IMR-90 (cell line): ENCODE results near the gene MFNG. TPM values are rescaled to one million over a fixed set of nuclear protein-coding genes. Genes with fewer than 3 reads are reported as not detected.

ENCODE experiments used
- ATAC-seq: fragments of 200-7000 bp; cut with Tn5 transposase; 2 replicates; pipeline ENCODE4 v1.9.1; 2020; ENCODE audit warnings: low read depth, mild to moderate bottlenecking, moderate library complexity
- BruUV-seq: library from RNA; stranded (reverse); fragments of 400-500 nt; replicated peaks from 2 replicates; lab custom pipeline; 2021; lab: Mats Ljungman, UMichigan
- CTCF ChIA-PET: fragments of 300-600 bp; formaldehyde crosslinking; extraction: SDS; loops from one replicate; lab custom pipeline; 2021; ENCODE audit warnings: antibody characterized with exemption; lab: Yijun Ruan, JAX
- POLR2A ChIA-PET: fragments of 300-600 bp; sonication (Branson Sonifier 250); formaldehyde crosslinking; loops from one replicate; lab custom pipeline; 2022; ENCODE audit warnings: antibody characterized with exemption; ENCODE audit not compliant: unreplicated experiment; lab: Charles Lee
- DNase-seq: peaks from one replicate; pipeline ENCODE4 v3.0.0; 2013
- H2AFZ ChIP-seq: replicated peaks from 2 replicates; pipeline ENCODE3; 2013; ENCODE audit warnings: low read length, mild to moderate bottlenecking; ENCODE audit not compliant: poor library complexity
- H2AK5ac ChIP-seq: 2 replicates; pipeline ENCODE4 v1.6.1; 2013; ENCODE audit warnings: low read depth, low read length, inconsistent platforms
- H2AK9ac ChIP-seq: replicated peaks from 2 replicates; pipeline ENCODE3; 2013; ENCODE audit warnings: mild to moderate bottlenecking, low read depth, low read length, moderate library complexity; ENCODE audit not compliant: poor library complexity
- H2BK120ac ChIP-seq: 2 replicates; pipeline ENCODE4 v1.6.1; 2013; ENCODE audit warnings: low read depth, low read length, inconsistent platforms
- H2BK15ac ChIP-seq: 3 replicates; pipeline ENCODE4 v1.6.1; 2013; ENCODE audit warnings: low read depth, low read length, inconsistent platforms
- H2BK20ac ChIP-seq: 2 replicates; pipeline ENCODE4 v1.6.1; 2013; ENCODE audit warnings: low read depth, mild to moderate bottlenecking, inconsistent platforms, low read length, moderate library complexity
- H2BK5ac ChIP-seq: 2 replicates; pipeline ENCODE4 v1.6.1; 2013; ENCODE audit warnings: mild to moderate bottlenecking, low read depth, low read length, inconsistent platforms; ENCODE audit not compliant: poor library complexity, severe bottlenecking
- H3K14ac ChIP-seq: replicated peaks from 2 replicates; pipeline ENCODE4 v1.6.1; 2013; ENCODE audit warnings: low read depth, low read length, inconsistent platforms
- H3K18ac ChIP-seq: 2 replicates; pipeline ENCODE4 v1.6.1; 2013; ENCODE audit warnings: low read depth, low read length, control low read depth
- H3K23ac ChIP-seq: 2 replicates; pipeline ENCODE4 v1.6.1; 2013; ENCODE audit warnings: low read depth, low read length, inconsistent platforms
- H3K27ac ChIP-seq: 2 replicates; pipeline ENCODE4 v1.5.1; 2013; ENCODE audit warnings: mild to moderate bottlenecking, control low read depth, low read length; ENCODE audit not compliant: insufficient read depth
- H3K27me3 ChIP-seq: 2 replicates; pipeline ENCODE4 v1.6.1; 2013; ENCODE audit warnings: low read length; ENCODE audit not compliant: control insufficient read depth, insufficient read depth
- H3K36me3 ChIP-seq: 2 replicates; pipeline ENCODE4 v1.6.1; 2013; ENCODE audit warnings: low read length, mixed read lengths; ENCODE audit not compliant: control insufficient read depth, insufficient read depth
- H3K4ac ChIP-seq: 2 replicates; pipeline ENCODE4 v1.6.1; 2013; ENCODE audit warnings: low read depth, low read length, inconsistent platforms
- H3K4me1 ChIP-seq: 2 replicates; pipeline ENCODE4 v1.6.1; 2013; ENCODE audit warnings: low read length, mixed read lengths; ENCODE audit not compliant: control insufficient read depth, insufficient read depth
- H3K4me2 ChIP-seq: 2 replicates; pipeline ENCODE4 v1.6.1; 2013; ENCODE audit warnings: low read depth, mild to moderate bottlenecking, control low read depth, low read length, moderate library complexity
- H3K4me3 ChIP-seq: 2 replicates; pipeline ENCODE4 v1.5.1; 2013; ENCODE audit warnings: low read depth, mild to moderate bottlenecking, control low read depth, low read length, moderate library complexity; ENCODE audit not compliant: insufficient read depth
- H3K56ac ChIP-seq: 2 replicates; pipeline ENCODE4 v1.6.1; 2013; ENCODE audit warnings: low read length, inconsistent platforms; ENCODE audit not compliant: insufficient read depth; ENCODE audit errors: extremely low read depth
- H3K79me1 ChIP-seq, 2 experiments: 2 replicates each; pipeline ENCODE4 v1.6.1; 2013; ENCODE audit warnings: low read length in 2 of 2, inconsistent platforms in 1 of 2, low read depth in 1 of 2
- H3K9ac ChIP-seq: 2 replicates; pipeline ENCODE4 v1.6.1; 2013; ENCODE audit warnings: low read depth, low read length, control low read depth
- H3K9me1 ChIP-seq: 2 replicates; pipeline ENCODE4 v1.6.1; 2013; ENCODE audit warnings: low read length, inconsistent platforms; ENCODE audit not compliant: insufficient read depth
- H3K9me3 ChIP-seq: 2 replicates; pipeline ENCODE4 v1.6.1; 2013; ENCODE audit warnings: low read length; ENCODE audit not compliant: control insufficient read depth, insufficient read depth
- H4K20me1 ChIP-seq: 2 replicates; pipeline ENCODE4 v1.6.1; 2013; ENCODE audit warnings: low read length, inconsistent platforms; ENCODE audit not compliant: insufficient read depth
- H4K5ac ChIP-seq: 2 replicates; pipeline ENCODE4 v1.6.1; 2013; ENCODE audit warnings: mild to moderate bottlenecking, low read depth, low read length, control low read depth
- H4K8ac ChIP-seq, 2 experiments: 2 replicates each; pipeline ENCODE4 v1.6.1; 2013; ENCODE audit warnings: low read depth in 2 of 2, low read length in 2 of 2, control low read depth in 1 of 2, inconsistent platforms in 1 of 2
- H4K91ac ChIP-seq: 2 replicates; pipeline ENCODE4 v1.6.1; 2013; ENCODE audit warnings: low read depth, low read length, inconsistent platforms; ENCODE audit not compliant: insufficient read depth
- MAFK ChIP-seq: IDR thresholded peaks from 2 replicates; pipeline ENCODE4 v1.6.1; 2012; ENCODE audit warnings: low read depth, low read length, improper control_type of control experiment
- MAZ ChIP-seq: IDR thresholded peaks from 2 replicates; pipeline ENCODE4 v1.6.1; 2012; ENCODE audit warnings: low read depth, mild to moderate bottlenecking, low read length, improper control_type of control experiment, moderate library complexity, borderline replicate concordance
- MXI1 ChIP-seq: IDR thresholded peaks from 2 replicates; pipeline ENCODE4 v1.6.1; 2012; ENCODE audit warnings: low read depth, mild to moderate bottlenecking, low read length, moderate library complexity, borderline replicate concordance
- POLR2A ChIP-seq: IDR thresholded peaks from 2 replicates; pipeline ENCODE4 v1.6.1; 2012; ENCODE audit warnings: mild to moderate bottlenecking, low read depth, low read length
- WGBS, 2 experiments: methylation state at CpG; one replicate each; pipeline versions ENCODE4 v1.1.5 to v1.1.7; 2013; ENCODE audit warnings: missing lambda C conversion rate in 2 of 2; ENCODE audit not compliant: insufficient read length in 1 of 2; ENCODE audit errors: extremely low coverage in 2 of 2; 5-methylcytosine and 5-hydroxymethylcytosine counted together
- dilution Hi-C: fragments of 300-500 bp; cut with HindIII; formaldehyde crosslinking; loops from one replicate; pipeline ENCODE4 v1.14.3; 2018; ENCODE audit warnings: low sequenced_read_pairs; ENCODE audit not compliant: unreplicated experiment
- in situ Hi-C: fragments of 300-500 bp; cut with MboI; formaldehyde crosslinking; loops from 3 replicates; pipeline ENCODE4 v1.14.3; 2019; ENCODE audit warnings: low sequenced_read_pairs, inconsistent platforms, mixed read lengths
- intact Hi-C: fragments of 100-400 bp; cut with micrococcal nuclease; formaldehyde crosslinking; loops from 2 replicates; pipeline ENCODE4 v1.10.0; 2022
- polyA plus RNA-seq, 3 experiments: library from polyadenylated mRNA; depleted of rRNA; stranded (reverse); fragments of >200 nt; gene quantifications; 2 replicates each; pipeline ENCODE4 v1.2.3, GENCODE V29; 2012; ENCODE audit warnings: low replicate concordance in 1 of 3
- total RNA-seq: library from RNA; depleted of rRNA; stranded (reverse); fragments of >200 nt; gene quantifications from 2 replicates; pipeline ENCODE4 v1.2.3, GENCODE V29; 2012
- TF ChIP-seq, protein P1 (sequence below): conservative IDR thresholded peaks from 2 replicates; pipeline ENCODE4 v1.5.1; 2012; ENCODE audit warnings: mild to moderate bottlenecking, low read depth, low read length, improper control_type of control experiment
- TF ChIP-seq, protein P2 (sequence below): fragments of 150-350 bp; IDR thresholded peaks from 2 replicates; pipeline ENCODE4 v1.6.1; 2016; ENCODE audit warnings: low read depth, mild to moderate bottlenecking, low read length, moderate library complexity, borderline replicate concordance

The MFNG gene
- total and polyA plus RNA-seq, 2 of the 4 experiments (the other 2 are of a cell fraction): 0.15 TPM; not detected in 1

DNA sequence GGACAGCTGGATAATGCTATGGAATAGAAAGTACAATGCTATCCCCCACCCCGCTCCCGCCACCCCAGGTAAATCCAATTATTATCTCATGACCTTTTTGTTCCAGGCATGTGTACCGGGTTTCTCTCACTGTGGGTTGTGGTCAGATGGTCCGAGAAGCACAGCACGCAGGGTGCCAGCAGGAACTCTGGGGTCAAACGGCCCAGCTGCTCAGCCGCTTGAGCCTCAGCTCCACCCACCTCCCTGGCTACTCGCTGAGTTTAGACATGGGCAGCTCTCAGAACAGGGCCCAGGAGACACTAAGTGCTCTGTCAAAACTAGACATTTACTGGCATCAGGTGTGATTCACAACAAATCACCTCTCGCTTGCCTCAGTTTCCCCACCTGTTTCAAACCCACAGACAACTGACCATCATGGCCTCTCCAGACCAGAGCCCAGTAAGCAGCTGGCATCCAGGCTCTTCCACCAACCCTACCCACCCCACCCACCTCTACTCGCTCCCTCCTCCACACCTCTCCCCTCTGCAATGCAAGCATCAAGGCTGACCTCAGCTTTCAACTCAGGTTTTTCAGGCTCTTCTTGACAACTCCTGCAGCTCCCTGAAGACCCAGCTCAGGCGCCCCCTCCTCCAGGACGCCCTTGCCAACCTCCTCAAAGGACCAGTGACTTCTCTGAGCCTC lies 13.0 kb upstream of the MFNG start:
- Histone ChIP-seq H3K36me3 (peaks cover 14% of the 10 kb centered on the region), H4K5ac (no peak overlapping the region), H2AFZ (no peak overlapping the region), H3K56ac (no peak overlapping the region), H2BK15ac (0 out of 3 replicates have a peak overlapping the region, but pooled peaks have one; percentile 6), H2AK5ac (peak overlapping the region; percentile 20), H3K4ac (0 out of 2 replicates have a peak overlapping the region, but pooled peaks have one; percentile 40), H3K14ac (0 out of 2 replicates have a peak overlapping the region, but pooled peaks have one; percentile 15), H2AK9ac (no peak overlapping the region), H4K20me1 (peaks cover 3% of the 10 kb centered on the region; the same call in 1 of the 2 replicates), H3K9me3 (no peaks in the 10 kb centered on the region), H2BK20ac (no peak overlapping the region), H3K9me1 (peaks cover 17% of the 10 kb centered on the region), H3K4me3 (no peak overlapping the region), H3K23ac (no peak overlapping the region), H3K27ac (no peak overlapping the region), H3K9ac (no peak overlapping the region), H3K27me3 (no peaks in the 10 kb centered on the region), H2BK5ac (no peak overlapping the region), H4K8ac (peak overlapping the region in 1 of 2 experiments; percentile 14; a peak in 1 of 4 replicates), H3K18ac (no peak overlapping the region), H3K4me1 (peaks cover 24% of the 10 kb centered on the region), H3K79me1 (peaks cover 0 to 19% of the 10 kb centered on the region in 2 experiments; a peak in 2 of 4 replicates), H2BK120ac (no peak overlapping the region), H4K91ac (no peak overlapping the region; the same call in 1 of the 2 replicates), H3K4me2 (no peak overlapping the region)
- ChIA-PET POLR2A (no interaction called here), CTCF (no interaction called here)
- BruUV-seq: no TSS peak
- TF ChIP-seq POLR2A (no peak), MAZ (no peak), MXI1 (no peak), MAFK (no peak)
- TF ChIP-seq, protein P1, sequence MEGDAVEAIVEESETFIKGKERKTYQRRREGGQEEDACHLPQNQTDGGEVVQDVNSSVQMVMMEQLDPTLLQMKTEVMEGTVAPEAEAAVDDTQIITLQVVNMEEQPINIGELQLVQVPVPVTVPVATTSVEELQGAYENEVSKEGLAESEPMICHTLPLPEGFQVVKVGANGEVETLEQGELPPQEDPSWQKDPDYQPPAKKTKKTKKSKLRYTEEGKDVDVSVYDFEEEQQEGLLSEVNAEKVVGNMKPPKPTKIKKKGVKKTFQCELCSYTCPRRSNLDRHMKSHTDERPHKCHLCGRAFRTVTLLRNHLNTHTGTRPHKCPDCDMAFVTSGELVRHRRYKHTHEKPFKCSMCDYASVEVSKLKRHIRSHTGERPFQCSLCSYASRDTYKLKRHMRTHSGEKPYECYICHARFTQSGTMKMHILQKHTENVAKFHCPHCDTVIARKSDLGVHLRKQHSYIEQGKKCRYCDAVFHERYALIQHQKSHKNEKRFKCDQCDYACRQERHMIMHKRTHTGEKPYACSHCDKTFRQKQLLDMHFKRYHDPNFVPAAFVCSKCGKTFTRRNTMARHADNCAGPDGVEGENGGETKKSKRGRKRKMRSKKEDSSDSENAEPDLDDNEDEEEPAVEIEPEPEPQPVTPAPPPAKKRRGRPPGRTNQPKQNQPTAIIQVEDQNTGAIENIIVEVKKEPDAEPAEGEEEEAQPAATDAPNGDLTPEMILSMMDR: no peak
- TF ChIP-seq, protein P2, sequence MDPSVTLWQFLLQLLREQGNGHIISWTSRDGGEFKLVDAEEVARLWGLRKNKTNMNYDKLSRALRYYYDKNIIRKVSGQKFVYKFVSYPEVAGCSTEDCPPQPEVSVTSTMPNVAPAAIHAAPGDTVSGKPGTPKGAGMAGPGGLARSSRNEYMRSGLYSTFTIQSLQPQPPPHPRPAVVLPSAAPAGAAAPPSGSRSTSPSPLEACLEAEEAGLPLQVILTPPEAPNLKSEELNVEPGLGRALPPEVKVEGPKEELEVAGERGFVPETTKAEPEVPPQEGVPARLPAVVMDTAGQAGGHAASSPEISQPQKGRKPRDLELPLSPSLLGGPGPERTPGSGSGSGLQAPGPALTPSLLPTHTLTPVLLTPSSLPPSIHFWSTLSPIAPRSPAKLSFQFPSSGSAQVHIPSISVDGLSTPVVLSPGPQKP: no peak
- in situ Hi-C loops (no loop called here), intact Hi-C loops (no loop called here), dilution Hi-C loops (no loop called here)
- WGBS, 2 experiments: 70% methylated on average over 4 of the region's 12 CpGs; no CpG with 5 or more reads in 1 of the 2 experiments
- DNase-seq (no peak), ATAC-seq (no peak)
